ENCODE measurements around the gene SLC6A20.

SLC6A20 gene

DNA sequence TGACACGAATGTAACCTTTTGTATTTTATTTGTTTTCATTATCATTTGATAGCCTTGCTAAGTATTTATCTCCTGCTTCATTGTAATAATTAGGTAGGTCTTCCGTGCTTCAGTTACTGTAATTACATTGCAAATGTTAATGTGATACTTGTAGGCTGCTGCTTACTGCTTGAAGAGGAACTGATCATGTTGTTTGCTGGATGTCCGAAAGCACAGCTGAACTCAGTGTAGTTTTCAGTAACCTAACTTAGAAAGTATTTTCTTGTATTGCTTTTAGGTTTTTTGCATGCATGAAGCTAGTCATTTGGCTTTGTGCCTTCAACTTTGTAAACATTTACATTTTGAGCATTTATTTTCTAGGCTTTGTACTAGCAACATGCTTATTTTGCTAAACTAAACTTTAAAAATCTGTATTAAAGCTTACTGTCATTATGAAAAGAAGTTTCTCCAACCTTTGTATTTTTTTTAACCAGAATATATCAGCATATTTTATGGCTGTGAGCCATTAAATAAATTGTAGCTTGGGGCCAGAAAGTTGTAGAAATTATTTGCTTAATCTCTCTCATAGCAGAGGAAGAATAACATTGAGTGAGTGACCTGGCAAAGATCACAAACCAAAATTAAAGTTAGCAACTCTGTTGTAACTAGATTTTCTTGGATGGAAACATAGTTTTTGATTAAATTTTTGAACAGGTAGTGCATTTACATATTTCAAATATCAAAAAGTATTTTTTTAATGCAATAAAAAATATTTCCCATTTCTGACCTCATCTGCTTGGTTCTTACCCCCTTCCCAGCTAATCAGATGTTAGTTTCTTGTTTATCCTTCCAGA lies 76.5 kb downstream of the SLC6A20 start:
- DNase-seq (ENCODE audit: low spot score) = no peak

DNA sequence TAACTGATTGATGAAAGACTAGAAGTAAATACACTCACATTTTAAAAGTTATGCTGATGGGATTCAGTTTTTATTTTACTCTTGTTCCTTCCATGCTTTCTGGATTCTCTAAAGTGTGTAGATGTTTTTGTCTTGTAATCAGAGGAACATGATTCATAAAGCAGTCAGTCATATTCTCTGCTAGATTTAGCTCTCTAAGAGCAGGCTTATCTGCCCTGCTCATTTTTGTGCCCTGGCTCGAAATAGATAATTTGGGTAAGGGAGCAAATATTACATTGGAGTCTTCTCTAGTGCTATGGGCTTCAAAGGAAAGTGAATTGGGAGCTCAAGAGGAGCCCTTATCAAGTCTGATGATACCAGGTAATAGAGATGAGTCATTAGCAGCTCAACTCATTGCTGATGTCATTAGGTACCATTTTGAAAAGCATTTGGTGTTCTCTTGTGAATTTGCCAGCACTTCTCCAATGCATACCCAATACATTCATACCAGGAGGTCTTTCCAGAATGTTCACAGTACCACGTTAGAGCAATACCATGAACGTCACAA lies 79.5 kb downstream of the SLC6A20 start:
- no peak for DNase-seq (ENCODE audit: low spot score)

- DNase-seq (ENCODE audit: low spot score) = no peak
These were observed 80.4 kb downstream of the SLC6A20 start for GRCh38 chr3:45715945-45716344.

- no peak for DNase-seq (ENCODE audit: low spot score)
These were observed 83.8 kb downstream of the SLC6A20 start for GRCh38 chr3:45712434-45713110.

DNA sequence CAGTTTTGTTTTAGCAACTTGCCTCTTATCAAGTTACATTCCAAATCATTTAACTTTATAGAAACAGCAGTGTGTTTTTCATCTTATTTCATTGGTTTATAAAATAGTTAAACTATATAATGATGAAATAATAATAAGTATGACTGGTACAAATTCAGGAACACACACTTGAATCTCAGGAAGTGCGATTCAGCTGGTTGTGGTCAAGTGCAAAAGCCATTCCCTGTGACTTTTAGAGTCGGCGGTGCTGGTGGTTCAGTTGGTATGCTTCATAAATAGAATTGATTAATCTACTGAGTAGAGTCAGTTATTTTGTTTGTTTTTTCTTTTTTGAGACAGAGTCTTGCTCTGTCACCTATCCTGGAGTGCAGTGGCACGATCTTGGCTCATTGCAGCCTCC lies 84.4 kb downstream of the SLC6A20 start:
- DNase-seq (ENCODE audit: low spot score) = no peak

DNA sequence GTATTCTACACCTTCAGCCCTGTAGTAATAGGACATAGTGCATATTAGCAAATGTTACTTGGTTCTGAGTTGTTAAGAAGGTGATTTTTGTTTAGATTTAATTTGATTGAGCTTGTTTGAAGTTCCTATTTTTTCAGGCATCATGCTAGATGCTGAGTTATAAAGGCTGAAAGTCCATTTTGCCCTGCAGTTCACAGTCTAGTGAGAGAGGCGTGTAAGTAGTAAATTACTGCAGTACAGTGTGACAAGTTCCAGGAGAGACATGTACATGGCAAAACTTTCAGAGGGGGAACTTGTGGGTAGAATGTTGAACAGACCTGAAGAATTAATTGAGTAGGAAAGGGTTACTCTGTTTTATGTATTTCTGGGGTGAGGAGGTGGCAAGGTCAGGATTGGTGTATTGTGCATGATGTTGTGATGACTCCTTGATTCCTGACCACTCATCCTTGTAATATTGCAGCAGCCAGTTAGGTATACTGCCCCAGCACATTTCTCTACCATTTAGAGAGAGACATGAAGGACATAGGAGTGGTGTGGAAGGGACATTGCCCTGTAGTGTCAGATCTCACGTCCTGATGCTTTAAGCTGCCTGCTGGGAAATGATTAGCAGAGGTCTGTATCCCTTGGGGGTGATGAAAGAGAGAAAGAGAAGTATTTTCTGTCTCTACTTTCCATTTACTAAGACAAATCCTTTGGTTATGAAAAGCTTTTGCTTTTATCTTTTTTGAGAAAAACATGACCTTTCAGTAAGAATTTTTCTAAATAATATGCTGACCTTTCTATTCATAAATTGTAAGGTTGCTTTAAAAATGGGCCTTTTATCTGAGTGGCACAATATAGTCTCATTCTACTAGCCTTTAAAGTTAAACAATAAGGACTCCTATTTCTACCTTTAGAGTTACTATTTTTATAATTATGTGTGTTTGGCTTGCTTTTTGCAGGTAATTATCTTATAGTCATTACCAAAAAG lies 90.2 kb downstream of the SLC6A20 start:
- no peak for DNase-seq (ENCODE audit: low spot score)
